Stimulated activated CD4-positive, alpha-beta T cell treated with anti-CD3 and anti-CD28 coated beads, Interleukin-2, amount 100 ng/mL, for 48 hours (primary cell): ENCODE results near the gene GAB1.

Experiments
- DNase-seq, 2 donors: peaks; one replicate each; pipeline ENCODE4 v3.0.0-alpha.2; 2020

The GAB1 gene

DNA sequence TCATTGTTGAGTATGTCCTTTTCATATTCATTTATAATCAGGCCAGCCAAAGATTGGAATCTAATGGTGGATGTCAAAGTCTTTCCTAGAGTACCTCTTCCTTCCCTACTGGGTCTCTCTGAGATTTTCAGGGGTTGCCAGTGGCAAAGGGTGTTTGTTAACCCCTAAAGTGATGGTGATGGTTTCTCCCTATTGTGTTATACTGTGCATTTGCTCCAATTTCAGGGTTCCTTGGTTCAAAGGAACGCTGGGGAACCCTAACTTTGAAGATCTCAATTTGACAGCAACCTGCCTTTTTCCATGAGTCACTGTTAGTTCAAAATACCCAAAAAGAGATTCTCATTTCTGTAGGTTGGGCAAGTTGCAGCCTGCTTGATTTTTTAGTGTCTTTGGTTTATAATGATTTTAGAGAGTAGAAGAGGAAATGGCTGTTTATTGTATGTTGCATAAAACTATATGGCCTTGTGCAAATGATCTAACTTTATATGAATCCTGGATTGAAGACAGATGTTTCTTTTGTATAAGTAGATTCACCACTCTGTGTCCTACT is 23.0 kb downstream of the GAB1 start:
- DNase-seq, result no peak

DNA sequence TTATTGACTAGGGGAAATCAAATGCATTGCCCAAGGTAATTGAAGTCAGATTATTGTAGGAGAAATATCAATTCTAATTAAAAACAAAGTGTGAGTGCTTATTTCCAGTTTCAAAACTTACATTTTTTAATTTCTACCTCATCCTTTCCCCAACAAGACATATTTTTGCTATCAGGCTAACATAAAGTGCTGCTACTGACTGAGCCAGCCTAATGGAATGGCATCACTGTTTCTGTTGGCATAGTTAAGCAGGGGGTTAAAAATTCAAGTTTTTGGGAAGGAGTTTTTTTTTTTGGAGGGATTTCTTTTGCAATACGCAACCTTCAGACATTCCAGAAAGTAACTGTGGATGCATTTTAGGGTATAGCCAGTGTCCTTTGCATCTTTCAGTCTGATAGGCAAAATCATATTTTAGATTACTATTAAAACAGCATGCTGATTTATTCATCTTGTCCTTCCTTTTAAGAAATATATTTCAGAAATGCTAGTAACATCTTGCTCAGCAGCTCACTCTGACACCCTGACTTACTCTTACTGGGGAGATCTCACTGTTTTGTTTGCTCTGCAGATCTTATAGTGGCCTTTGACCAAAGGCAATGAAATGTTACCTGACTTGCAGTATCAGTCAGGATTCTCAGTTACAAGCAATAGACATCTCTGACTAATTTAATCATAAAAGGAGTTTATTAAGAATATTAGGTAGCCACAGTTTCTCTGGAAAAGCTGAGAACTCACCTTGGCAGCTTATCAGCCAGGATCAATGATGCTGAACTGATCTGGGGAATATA is 24.4 kb downstream of the GAB1 start:
- no peak for DNase-seq

DNA sequence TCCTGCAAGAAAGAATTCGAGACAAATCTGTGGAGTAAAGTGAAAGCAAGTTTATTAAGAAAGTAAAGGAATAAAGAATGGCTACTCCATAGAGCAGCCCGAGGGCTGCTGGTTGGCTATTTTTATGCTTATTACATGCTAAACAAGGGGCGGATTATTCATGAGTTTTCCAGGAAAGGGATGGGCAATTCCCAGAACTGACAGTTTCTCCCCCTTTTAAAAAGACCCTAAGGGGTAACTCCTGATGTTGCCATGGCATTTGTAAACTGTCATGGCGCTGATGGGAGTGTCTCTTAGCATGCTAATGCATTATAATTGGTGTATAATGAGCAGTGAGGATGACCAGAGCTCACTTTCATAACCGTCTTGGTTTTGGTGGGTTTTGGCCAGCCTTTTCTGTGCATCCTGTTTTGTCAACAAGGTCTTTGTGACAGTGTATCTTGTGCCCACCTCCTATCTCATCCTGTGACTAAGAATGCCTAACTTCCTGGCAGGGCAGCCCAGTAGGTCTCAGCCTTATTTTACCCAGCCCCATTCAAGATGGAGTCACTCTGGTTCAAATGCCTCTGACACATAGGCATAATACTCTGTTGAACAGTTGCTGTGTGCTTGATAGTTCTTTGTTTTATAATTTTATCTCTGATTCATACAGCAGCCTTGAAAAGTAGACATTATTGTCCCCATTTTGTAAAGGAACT is 25.8 kb downstream of the GAB1 start:
- DNase-seq, result no peak

GRCh38 chr4:143363332-143363731 is 26.7 kb downstream of the GAB1 start:
- DNase-seq, result no peak

DNA sequence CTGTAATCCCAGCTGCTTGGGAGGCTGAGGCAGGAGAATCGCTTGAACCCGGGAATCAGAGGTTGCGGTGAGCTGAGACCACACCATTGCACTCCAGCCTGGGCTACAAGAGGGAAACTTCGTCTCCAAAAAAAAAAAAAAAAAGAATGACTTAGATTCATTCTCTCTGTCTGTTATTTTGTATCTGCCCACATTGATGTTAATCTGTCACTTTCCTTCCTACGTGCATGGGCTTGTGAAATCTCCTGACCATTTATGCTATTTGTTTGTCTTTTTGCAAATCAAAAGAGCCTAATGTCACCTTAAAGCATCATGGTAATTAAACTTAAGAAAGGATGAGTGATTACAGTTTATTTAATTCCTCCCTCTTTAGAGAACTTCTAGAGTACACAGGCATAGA is 27.4 kb downstream of the GAB1 start:
- DNase-seq, result no peak

DNA sequence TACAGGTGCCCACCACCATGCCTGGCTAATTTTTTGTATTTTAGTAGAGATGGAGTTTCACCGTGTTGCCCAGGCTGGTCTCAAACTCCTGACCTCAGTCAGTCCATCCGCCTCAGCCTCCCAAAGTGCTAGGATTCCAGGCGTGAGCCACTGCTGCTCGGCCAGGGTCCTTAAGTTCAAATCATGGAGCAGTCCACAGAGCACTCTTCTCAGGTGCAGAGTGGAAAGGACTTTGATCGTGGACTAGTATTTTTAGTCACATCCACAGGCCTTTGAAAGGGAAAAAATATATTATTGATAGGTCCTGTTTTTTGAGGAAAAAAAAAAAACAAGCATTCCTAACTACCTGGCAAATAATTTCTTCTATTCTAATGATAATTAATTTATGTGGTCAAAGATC is 31.2 kb downstream of the GAB1 start:
- no peak for DNase-seq

DNA sequence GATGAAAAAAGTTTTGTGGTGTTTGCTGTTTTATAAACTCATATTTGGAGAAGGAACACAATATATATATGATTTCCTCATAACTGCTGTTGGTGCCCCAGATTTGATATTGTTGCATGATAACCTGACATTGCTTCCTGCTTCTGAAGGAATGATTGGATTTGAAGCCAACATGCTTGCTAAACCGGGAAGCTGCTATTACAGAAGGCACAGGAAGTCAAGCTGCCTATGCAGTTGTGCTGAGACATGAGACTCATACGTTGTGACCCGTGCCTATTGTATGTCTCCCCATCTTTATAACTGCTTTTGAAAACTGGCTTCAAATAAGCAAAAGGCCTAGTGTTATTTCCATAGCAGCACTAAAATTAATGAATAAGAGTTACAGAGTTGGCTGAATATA is 32.9 kb downstream of the GAB1 start:
- no peak for DNase-seq

- no peak for DNase-seq
Observed at GRCh38 chr4:143372093-143372915, 35.6 kb downstream of the GAB1 start.

DNA sequence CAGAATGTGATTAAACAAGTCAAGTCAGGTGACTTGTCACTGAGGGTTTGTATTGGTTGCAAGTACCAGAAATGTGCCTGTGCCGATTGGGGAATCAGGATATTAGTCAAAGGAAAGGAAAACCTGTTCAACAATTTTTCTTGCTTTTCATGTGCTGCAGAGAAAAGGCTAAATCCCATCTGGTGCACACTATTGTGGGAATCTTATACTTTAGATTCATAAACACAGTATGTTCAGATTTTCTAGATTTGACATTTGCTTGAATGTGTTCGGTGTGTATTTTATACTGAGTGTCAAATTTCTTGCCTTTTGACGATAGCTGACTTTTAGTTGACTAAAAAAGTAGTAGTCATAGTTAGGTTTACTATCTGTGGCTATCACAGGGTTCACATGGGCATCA is 37.6 kb downstream of the GAB1 start:
- DNase-seq, result no peak

- no peak for DNase-seq
Observed at GRCh38 chr4:143374771-143375170, 38.1 kb downstream of the GAB1 start.

DNA sequence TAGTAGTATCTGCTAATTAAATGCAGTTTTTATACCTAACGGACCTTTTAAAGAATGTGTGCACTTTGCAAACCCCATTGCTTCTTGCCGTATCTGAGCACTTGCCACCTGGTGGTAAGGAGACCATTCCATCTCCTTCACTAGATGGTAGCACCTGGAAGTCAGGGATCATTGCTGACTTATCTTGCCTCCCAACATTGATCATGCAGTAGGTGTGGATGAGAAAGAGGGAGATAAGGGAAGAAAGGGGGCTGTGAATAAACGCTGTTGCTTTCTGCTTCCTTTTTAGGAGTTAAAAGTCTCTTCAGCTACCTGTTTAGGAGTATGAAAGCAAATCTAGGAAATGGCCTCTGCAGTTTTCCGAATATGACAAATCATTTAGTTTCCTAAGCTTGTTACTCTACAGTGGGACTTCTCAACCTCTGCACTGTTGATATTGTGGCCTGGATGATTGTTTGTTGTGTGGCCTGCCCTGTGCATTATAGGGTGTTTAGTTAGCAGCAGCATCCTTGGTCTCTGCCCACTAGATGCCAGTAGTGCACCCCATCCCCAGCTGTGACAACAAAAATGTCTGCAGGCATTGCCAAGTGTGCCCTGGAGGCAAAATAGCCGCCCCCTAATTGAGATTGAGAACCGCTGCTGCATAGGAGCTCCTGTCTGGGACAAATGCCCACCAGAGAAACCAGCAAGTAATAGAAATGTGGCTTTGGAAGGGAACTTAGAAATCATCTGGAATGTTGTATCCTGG is 38.8 kb downstream of the GAB1 start:
- no peak for DNase-seq

DNA sequence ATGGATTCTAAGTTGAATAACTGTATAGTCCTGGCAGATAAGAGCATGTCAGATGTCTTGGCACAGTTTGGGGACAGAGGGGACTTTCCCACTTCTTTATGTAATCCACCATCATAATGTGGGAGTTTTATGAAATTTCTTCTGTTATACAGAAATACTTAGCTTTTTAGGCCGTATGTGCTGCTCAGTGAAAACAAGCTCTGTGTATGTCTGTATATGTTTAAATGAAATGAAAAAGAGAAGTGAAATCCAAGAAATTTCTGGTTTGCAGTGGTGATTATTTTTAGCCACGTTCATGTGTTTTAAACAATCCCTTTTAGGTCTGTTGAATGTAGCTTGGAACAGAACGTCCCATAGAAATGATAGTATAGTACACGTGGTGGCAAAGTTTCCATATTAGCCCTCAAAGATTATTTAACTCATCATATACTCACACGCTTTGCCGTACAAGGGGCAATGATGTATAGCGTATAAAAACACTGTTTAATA is 41.0 kb downstream of the GAB1 start:
- no peak for DNase-seq

GRCh38 chr4:143380629-143381028 is 44.0 kb downstream of the GAB1 start:
- DNase-seq, result no peak

DNA sequence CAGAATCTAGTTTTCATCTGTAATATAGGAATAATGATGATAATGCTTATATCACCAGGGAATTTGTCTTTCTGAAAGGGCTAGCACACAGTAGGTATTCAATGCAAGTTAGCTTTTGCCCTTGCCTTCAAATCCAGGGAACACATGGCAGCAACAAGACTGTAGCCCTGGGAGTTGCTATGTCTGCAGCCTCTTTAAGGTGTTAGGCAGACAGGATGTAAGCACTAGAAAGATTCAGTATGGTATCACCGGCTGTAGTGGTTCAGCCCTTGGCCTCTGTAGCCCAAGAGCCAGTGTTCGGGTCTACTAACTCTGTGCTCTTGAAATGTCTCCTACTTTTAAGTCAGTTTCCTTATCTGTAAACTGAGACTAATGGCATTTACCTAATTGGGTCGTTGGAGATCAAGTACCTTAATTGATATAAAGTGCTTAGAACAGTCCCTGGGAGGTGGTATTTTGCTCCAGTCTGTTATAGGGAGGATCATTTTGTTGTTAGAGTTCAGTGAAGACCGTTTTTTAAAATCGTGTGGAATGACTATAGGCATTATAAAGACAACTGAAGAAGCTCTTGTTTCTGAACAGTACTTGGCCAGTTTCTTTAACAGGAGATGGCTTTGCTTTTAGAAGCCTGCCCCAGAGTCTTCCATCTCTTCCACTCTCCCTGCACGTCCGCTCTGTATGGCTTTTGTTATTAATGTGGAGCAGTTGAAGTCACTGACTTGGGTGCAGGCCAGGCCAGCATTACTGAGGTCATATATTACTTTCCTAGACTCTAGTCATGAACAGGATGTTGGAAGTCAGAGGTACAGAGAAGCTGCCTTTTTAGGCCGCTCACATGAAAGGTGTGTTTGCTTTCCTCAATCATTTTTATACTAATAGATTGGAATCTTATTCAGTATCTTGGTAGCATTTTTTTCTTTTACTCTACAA is 44.8 kb downstream of the GAB1 start:
- DNase-seq, result no peak

GRCh38 chr4:143382596-143382995 is 45.9 kb downstream of the GAB1 start:
- no peak for DNase-seq

DNA sequence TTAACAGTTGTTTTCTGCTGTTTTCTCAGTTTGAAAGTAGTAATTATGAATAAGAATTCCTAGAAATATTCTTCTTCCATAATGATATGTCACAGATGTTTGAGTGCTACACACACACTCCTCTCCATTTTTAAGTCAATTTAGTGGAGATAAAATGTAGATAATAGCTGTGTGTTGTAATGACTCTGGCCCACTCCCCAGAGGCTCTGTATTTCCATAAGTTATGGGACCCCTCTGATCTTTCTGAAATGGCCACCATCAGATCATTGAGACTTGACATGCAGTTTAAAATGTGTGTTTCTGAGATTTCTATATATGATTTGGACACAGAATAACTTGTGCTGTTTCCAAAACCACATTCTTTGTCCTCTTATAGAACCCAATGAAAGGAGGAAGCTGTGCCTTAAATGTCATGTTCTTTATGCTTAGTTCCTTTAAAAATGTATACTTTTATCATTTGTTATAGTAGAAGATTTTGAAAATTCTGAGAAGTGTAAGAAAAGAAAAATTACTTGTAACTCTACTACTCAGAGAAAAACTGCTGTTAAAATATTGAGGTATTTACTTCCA is 46.4 kb downstream of the GAB1 start:
- DNase-seq, result no peak

DNA sequence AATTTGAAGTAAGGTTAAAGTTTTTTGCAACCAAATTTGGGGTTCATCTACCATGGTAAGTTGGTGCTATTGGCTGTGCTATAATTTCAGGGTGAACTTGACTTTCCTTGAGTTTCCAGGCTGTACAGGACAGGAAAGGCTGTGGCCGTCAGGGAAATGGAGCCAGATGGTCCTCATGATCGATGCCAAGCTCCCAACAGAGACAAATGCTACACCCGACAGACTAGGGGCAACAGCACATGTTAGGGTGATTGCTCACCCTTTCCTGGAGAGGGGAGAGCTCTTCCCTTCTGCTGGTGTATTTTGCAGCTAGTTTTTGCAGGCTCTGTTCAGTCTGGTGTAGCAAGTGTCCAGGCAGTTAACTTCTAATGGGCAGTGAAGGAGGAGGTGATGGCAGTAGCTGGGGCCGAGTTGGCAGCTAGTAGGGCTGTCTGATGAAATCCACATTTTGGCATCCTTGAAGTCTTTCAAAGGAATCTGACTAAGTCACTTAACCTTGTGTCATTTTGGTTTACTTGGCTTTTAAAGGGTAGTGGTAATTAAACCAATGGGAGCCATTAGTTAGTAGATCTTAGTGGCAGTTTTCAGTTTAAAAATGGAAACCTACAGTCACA is 47.8 kb downstream of the GAB1 start:
- DNase-seq, result no peak

GRCh38 chr4:143386812-143387211 is 50.1 kb downstream of the GAB1 start:
- DNase-seq, result no peak

DNA sequence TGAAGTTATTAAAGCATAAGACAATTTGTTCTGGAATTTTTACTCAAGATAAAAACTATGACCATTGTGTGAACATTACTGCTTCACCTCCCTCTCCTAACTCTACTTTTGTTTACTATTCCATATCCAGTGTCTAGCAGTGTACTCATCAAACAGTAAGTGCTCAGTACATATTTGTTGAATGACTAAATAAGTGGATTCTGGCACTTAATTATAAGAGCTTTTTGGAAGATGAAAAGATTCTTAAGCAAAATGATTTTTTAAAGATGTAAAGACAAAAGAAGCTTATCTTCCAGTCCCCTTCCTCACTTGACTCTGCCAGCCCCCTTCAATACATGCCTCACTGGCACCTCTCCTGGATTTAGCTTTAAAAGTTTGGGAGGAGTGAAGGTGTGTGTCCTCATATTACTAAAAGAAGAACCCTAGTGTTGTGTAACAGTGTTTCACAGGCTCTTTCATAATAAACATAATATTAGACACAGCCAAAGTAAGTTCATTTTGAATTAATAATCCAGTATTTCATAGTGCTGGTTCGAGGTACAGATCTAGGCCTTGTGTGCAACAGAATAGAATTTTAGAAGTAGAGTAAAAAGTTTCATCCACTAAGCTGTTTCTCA is 53.0 kb downstream of the GAB1 start:
- no peak for DNase-seq

DNA sequence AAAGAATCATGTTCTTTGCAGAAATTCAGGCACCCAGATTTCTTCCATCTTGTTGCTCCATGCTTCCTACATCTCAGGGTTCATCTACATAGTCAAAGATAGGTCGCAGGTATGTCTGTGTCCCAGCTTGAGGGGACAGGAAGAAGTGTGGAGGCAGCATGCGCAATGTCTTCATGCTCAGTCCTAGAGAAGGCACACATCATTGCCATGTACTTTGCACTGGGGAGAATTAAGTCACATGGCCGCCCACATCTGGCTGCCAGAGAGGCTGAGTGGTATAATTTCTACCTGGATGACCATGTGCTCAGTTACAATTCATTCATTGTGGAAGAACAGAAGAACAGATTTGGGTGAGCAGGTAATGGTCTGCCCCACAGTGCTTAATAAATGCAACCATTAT is 54.1 kb downstream of the GAB1 start:
- DNase-seq, result no peak
